Mesenchymal stem cell (in vitro differentiated cells and primary cell): ENCODE data around the gene RBAK.

Source experiments
- DNase-seq: peaks from one replicate; pipeline ENCODE4 v3.0.0-alpha.2; 2013
- H2AFZ ChIP-seq: one replicate; pipeline ENCODE4 v1.6.1; 2013; ENCODE audit warnings: low read depth, mild to moderate bottlenecking, control low read depth, inconsistent platforms, low read length, moderate library complexity
- H2AK5ac ChIP-seq: 2 replicates; pipeline ENCODE4 v1.6.1; 2013; ENCODE audit warnings: low read length, moderate library complexity, mild to moderate bottlenecking, inconsistent platforms; ENCODE audit not compliant: severe bottlenecking
- H2BK120ac ChIP-seq: one replicate; pipeline ENCODE4 v1.6.1; 2013; ENCODE audit warnings: low read depth, mild to moderate bottlenecking, inconsistent platforms, low read length, moderate library complexity
- H2BK12ac ChIP-seq, 2 experiments: one replicate each; pipeline ENCODE4 v1.6.1; 2013; ENCODE audit warnings: inconsistent platforms in 2 of 2, low read length in 2 of 2, mild to moderate bottlenecking in 2 of 2, moderate library complexity in 2 of 2, control low read depth in 1 of 2
- H2BK15ac ChIP-seq: one replicate; pipeline ENCODE4 v1.6.1; 2013; ENCODE audit warnings: mild to moderate bottlenecking, low read depth, inconsistent platforms; ENCODE audit not compliant: poor library complexity, severe bottlenecking
- H2BK5ac ChIP-seq: 2 replicates; pipeline ENCODE4 v1.6.1; 2013; ENCODE audit warnings: low read depth, mild to moderate bottlenecking, low read length, control low read depth, inconsistent platforms; ENCODE audit not compliant: poor library complexity, severe bottlenecking
- H3K14ac ChIP-seq, 2 experiments: one replicate each; pipeline ENCODE4 v1.6.1; 2013; ENCODE audit warnings: inconsistent platforms in 2 of 2, low read length in 2 of 2, control low read depth in 1 of 2, mild to moderate bottlenecking in 1 of 2, moderate library complexity in 1 of 2
- H3K18ac ChIP-seq, 2 experiments: one replicate each; pipeline ENCODE4 v1.6.1; 2013; ENCODE audit warnings: inconsistent platforms in 2 of 2, low read length in 2 of 2, control low read depth in 1 of 2, low read depth in 1 of 2, mild to moderate bottlenecking in 1 of 2
- H3K23ac ChIP-seq, 2 experiments: one replicate each; pipeline ENCODE4 v1.6.1; 2013; ENCODE audit warnings: inconsistent platforms in 2 of 2, low read length in 2 of 2, mild to moderate bottlenecking in 2 of 2, moderate library complexity in 2 of 2, control low read depth in 1 of 2
- H3K27ac ChIP-seq: 2 replicates; pipeline ENCODE4 v1.5.1; 2013; ENCODE audit warnings: mild to moderate bottlenecking, moderate library complexity, low read length, control low read depth, inconsistent platforms; ENCODE audit not compliant: poor library complexity, severe bottlenecking
- H3K27me3 ChIP-seq, 2 experiments: 2 replicates each; pipeline versions ENCODE4 v1.6.1 to v1.7.0; 2013; ENCODE audit warnings: low read length in 2 of 2, mild to moderate bottlenecking in 2 of 2, moderate library complexity in 2 of 2, control low read depth in 1 of 2, inconsistent platforms in 1 of 2; ENCODE audit not compliant: control insufficient read depth in 1 of 2, insufficient read depth in 1 of 2
- H3K36me3 ChIP-seq, 2 experiments: 2 replicates each; pipeline versions ENCODE4 v1.6.1 to v1.7.0; 2013; ENCODE audit warnings: low read length in 2 of 2, control low read depth in 1 of 2, inconsistent platforms in 1 of 2, low read depth in 1 of 2, mild to moderate bottlenecking in 1 of 2; ENCODE audit not compliant: insufficient read depth in 2 of 2, control insufficient read depth in 1 of 2
- H3K4ac ChIP-seq, 2 experiments: one replicate each; pipeline ENCODE4 v1.6.1; 2013; ENCODE audit warnings: inconsistent platforms in 2 of 2, low read length in 2 of 2, mild to moderate bottlenecking in 2 of 2, moderate library complexity in 2 of 2, control low read depth in 1 of 2, low read depth in 1 of 2
- H3K4me1 ChIP-seq: 2 replicates; pipeline ENCODE4 v1.6.1; 2013; ENCODE audit warnings: low read depth, low read length, control low read depth; ENCODE audit not compliant: control insufficient read depth, insufficient read depth
- H3K4me2 ChIP-seq: 2 replicates; pipeline ENCODE4 v1.6.1; 2013; ENCODE audit warnings: low read length, mild to moderate bottlenecking, inconsistent platforms; ENCODE audit not compliant: poor library complexity, severe bottlenecking
- H3K4me3 ChIP-seq, 2 experiments: 2 replicates each; pipeline versions ENCODE4 v1.5.1 to v1.7.0; 2013; ENCODE audit warnings: low read length in 2 of 2, mild to moderate bottlenecking in 2 of 2, control low read depth in 1 of 2, low read depth in 1 of 2; ENCODE audit not compliant: insufficient read depth in 1 of 2
- H3K79me1 ChIP-seq: replicated peaks from 2 replicates; pipeline ENCODE4 v1.6.1; 2013; ENCODE audit warnings: mild to moderate bottlenecking, control low read depth, low read length, inconsistent platforms; ENCODE audit not compliant: poor library complexity, severe bottlenecking
- H3K9ac ChIP-seq: 2 replicates; pipeline ENCODE4 v1.7.0; 2013; ENCODE audit warnings: mild to moderate bottlenecking, low read length, moderate library complexity
- H3K9me3 ChIP-seq: 2 replicates; pipeline ENCODE4 v1.7.0; 2013; ENCODE audit warnings: mild to moderate bottlenecking, low read length; ENCODE audit not compliant: control insufficient read depth
- H4K8ac ChIP-seq: one replicate; pipeline ENCODE4 v1.6.1; 2013; ENCODE audit warnings: inconsistent platforms, mild to moderate bottlenecking, low read length, moderate library complexity
- H4K91ac ChIP-seq: one replicate; pipeline ENCODE4 v1.6.1; 2013; ENCODE audit warnings: mild to moderate bottlenecking, low read length, inconsistent platforms
- WGBS: methylation state at CpG from one replicate; pipeline ENCODE4 v1.1.7; 2013; ENCODE audit warnings: mixed read lengths; 5-methylcytosine and 5-hydroxymethylcytosine counted together

The RBAK gene

DNA sequence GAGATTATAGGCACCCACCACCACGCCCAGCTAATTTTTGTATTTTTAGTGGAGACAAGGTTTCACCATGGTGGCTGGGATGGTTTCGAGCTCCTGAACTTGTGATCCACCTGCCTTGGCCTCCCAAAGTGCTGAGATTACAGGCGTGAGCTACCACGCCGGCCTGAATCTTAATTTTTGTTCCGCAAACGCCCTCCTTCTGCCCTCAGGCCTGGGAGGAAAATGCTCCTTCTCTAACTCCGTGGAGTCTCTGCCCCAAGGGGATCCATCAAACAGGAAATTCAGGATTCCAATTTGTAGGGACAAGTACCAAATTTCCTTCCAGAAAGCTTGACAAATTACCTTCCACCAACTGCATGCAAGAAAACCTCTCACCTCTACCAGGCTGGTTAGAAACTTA lies 43.2 kb downstream of the RBAK start:
- H3K4me2 ChIP-seq: no peak overlapping the region
- DNase-seq: no peak
- H3K9ac ChIP-seq: no peak overlapping the region
- H2BK120ac ChIP-seq: no peak overlapping the region
- H3K9me3 ChIP-seq: peaks cover 12% of the 10 kb centered on the region
- H3K4me1 ChIP-seq: peaks cover 2% of the 10 kb centered on the region
- no peak overlapping the region for H3K23ac ChIP-seq
- 85% methylated on average over 8 of the region's 8 CpGs for WGBS
- H3K36me3 ChIP-seq: no peaks in the 10 kb centered on the region
- no peak overlapping the region for H3K27ac ChIP-seq
- no peak overlapping the region for H2AFZ ChIP-seq
- no peak overlapping the region for H4K91ac ChIP-seq
- H2AK5ac ChIP-seq: no peak overlapping the region
- H2BK5ac ChIP-seq: no peak overlapping the region
- H2BK15ac ChIP-seq: no peak overlapping the region
- H3K27me3 ChIP-seq: peaks cover 12 to 20% of the 10 kb centered on the region in 2 experiments
- no peak overlapping the region for H3K14ac ChIP-seq
- no peak overlapping the region for H3K4me3 ChIP-seq
- no peak overlapping the region for H2BK12ac ChIP-seq
- no peak overlapping the region for H3K4ac ChIP-seq
- H3K18ac ChIP-seq: no peak overlapping the region
- H4K8ac ChIP-seq: no peak overlapping the region
- H3K79me1 ChIP-seq: no peaks in the 10 kb centered on the region

DNA sequence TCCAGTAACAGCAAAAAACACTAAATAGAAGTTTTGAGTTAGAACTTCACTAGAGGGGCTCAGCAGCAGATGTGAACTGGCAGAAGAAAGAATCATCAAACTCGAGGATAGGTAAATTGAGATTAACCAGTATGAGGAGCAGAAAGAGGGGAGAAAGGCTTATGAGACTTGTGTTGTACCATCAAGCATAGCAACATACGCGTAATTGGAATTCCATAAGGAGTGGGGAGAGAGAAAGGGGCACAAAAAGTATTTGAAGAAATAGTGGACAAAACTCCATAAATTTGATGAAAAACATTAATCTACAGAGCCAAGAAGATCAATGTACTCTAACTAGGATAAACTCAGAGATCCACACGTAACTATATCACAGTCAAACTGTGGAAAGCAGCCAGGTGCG lies 48.3 kb downstream of the RBAK start:
- Histone ChIP-seq H2AK5ac (no peak overlapping the region), H3K36me3 (no peaks in the 10 kb centered on the region), H3K4me3 (no peak overlapping the region), H3K4ac (no peak overlapping the region), H2AFZ (no peak overlapping the region), H3K9me3 (peaks cover 25% of the 10 kb centered on the region), H4K91ac (no peak overlapping the region), H3K4me2 (no peak overlapping the region), H2BK120ac (no peak overlapping the region), H4K8ac (no peak overlapping the region), H3K23ac (no peak overlapping the region), H2BK5ac (no peak overlapping the region), H2BK12ac (no peak overlapping the region), H3K27me3 (no peaks in the 10 kb centered on the region), H3K18ac (no peak overlapping the region), H2BK15ac (no peak overlapping the region), H3K9ac (no peak overlapping the region), H3K4me1 (no peaks in the 10 kb centered on the region), H3K14ac (no peak overlapping the region), H3K79me1 (no peaks in the 10 kb centered on the region), H3K27ac (no peak overlapping the region)
- 52% methylated on average over 3 of the region's 5 CpGs for WGBS
- DNase-seq: no peak

DNA sequence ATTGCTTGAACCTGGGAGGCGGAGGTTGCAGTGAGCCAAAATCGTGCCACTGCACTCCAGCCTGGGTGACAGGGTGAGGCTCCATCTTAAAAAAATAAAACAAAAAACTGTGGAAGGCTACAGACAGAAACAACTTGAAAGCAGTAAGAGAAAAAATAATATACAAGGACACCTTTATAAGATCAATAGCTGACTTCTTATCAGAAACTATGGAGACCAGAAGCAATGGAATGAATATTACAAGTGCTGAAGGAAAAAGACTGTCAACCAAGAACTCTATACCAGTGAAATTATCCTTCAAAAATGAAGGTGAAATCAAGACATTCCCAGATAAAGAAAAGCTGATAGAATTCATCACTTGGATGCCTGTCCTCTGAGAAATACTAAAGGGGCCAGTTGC lies 49.0 kb downstream of the RBAK start:
- WGBS: 95% methylated on average over 2 of the region's 2 CpGs
- Histone ChIP-seq H3K4me3 (no peak overlapping the region), H2AK5ac (no peak overlapping the region), H3K4ac (no peak overlapping the region), H3K4me2 (no peak overlapping the region), H2BK120ac (no peak overlapping the region), H3K27me3 (no peaks in the 10 kb centered on the region), H3K27ac (no peak overlapping the region), H2BK12ac (no peak overlapping the region), H4K91ac (no peak overlapping the region), H4K8ac (no peak overlapping the region), H2BK5ac (no peak overlapping the region), H3K79me1 (no peaks in the 10 kb centered on the region), H2BK15ac (no peak overlapping the region), H2AFZ (no peak overlapping the region), H3K14ac (no peak overlapping the region), H3K36me3 (no peaks in the 10 kb centered on the region), H3K18ac (no peak overlapping the region), H3K4me1 (no peaks in the 10 kb centered on the region), H3K9ac (no peak overlapping the region), H3K9me3 (peaks cover 28% of the 10 kb centered on the region), H3K23ac (no peak overlapping the region)
- no peak for DNase-seq

DNA sequence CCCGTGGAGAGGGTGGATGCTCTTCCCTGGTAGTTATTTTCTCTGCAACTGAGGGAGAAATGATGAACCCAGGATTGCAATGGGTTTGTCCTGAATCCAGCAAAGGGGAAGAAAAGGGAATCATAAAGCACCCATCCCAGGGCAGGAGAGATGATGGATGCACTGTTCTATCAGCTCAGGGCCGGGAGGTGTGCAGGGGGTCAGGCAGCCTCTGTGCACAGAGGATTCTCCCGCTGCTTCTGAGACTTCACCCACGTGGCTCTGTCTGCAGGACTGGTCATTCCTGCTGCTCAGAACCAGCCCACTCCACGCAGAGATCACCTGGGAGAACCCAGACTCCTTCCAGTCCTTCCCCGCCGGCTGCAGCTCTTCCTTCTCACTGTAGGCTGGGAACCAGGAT lies 70.7 kb downstream of the RBAK start:
- no peaks in the 10 kb centered on the region for H3K36me3 ChIP-seq
- no peaks in the 10 kb centered on the region for H3K79me1 ChIP-seq
- no peak overlapping the region for H2BK15ac ChIP-seq
- no peak overlapping the region for H2AK5ac ChIP-seq
- no peak overlapping the region for H2BK5ac ChIP-seq
- no peak overlapping the region for H3K27ac ChIP-seq
- no peak overlapping the region for H3K4me2 ChIP-seq
- H3K4ac ChIP-seq: no peak overlapping the region
- H3K23ac ChIP-seq: no peak overlapping the region
- no peak overlapping the region for H4K91ac ChIP-seq
- H4K8ac ChIP-seq: no peak overlapping the region
- 71% methylated on average over 7 of the region's 7 CpGs for WGBS
- H3K27me3 ChIP-seq: peaks cover 0 to 5% of the 10 kb centered on the region in 2 experiments
- no peak overlapping the region for H3K9ac ChIP-seq
- no peaks in the 10 kb centered on the region for H3K9me3 ChIP-seq
- no peak overlapping the region for H2BK12ac ChIP-seq
- H2AFZ ChIP-seq: no peak overlapping the region
- H3K4me3 ChIP-seq: no peak overlapping the region
- no peak overlapping the region for H3K14ac ChIP-seq
- no peak overlapping the region for H3K18ac ChIP-seq
- no peak overlapping the region for H2BK120ac ChIP-seq
- no peak for DNase-seq
- no peaks in the 10 kb centered on the region for H3K4me1 ChIP-seq
